Adrenal gland (tissue), 12 donors: Measurements from ENCODE around the gene ACTC1. TPM values are rescaled to one million over a fixed set of nuclear protein-coding genes. Genes with fewer than 3 reads are reported as not detected.

Experiments used
- DNase-seq, 7 donors: peaks; one replicate each; pipeline ENCODE4 v3.0.0-alpha.2; 2019 to 2020
- H3K27ac ChIP-seq, 5 donors: fragments of 200-600 bp; sonication (generic) in 4 of 5; 1 replicate in 3 of 5; 2 replicates in 2 of 5; pipeline versions ENCODE4 v1.5.1 to v1.8.0; 2016 to 2020; ENCODE audit warnings: mild to moderate bottlenecking in 1 of 5
- H3K27me3 ChIP-seq: fragments of 200-600 bp; 2 replicates; pipeline ENCODE4 v1.8.0; 2021
- H3K36me3 ChIP-seq, 2 donors: fragments of 200-600 bp; replicated peaks in 1 of 2; 1 replicate in 1 of 2; 2 replicates in 1 of 2; pipeline versions ENCODE4 v1.5.1 to v1.8.0; 2018 to 2022
- H3K4me1 ChIP-seq, 2 donors: fragments of 200-600 bp; replicated peaks in 1 of 2; 1 replicate in 1 of 2; 2 replicates in 1 of 2; pipeline versions ENCODE4 v1.5.1 to v1.8.0; 2018 to 2021
- H3K4me3 ChIP-seq, 4 donors: fragments of 200-600 bp; sonication (generic) in 3 of 4; one replicate each; pipeline ENCODE4 v1.5.1; 2016 to 2018
- H3K9me3 ChIP-seq, 3 donors: fragments of 200-600 bp; sonication (generic) in 1 of 3; replicated peaks in 1 of 3; 1 replicate in 2 of 3; 2 replicates in 1 of 3; pipeline versions ENCODE4 v1.5.1 to v1.8.0; 2016 to 2021
- CTCF ChIP-seq, 6 experiments: fragments of 450-650 bp in 4 of 6; fragments of 200-600 bp in 2 of 6; sonication (generic) in 1 of 6; IDR thresholded peaks; 1 replicate in 5 of 6; 2 replicates in 1 of 6; pipeline versions ENCODE4 v1.5.1 to v1.8.0; 2016 to 2021; ENCODE audit warnings: antibody characterized with exemption in 6 of 6, mild to moderate bottlenecking in 2 of 6, moderate library complexity in 1 of 6
- POLR2A ChIP-seq, 2 donors: fragments of 450-650 bp; IDR thresholded peaks; one replicate each; pipeline ENCODE4 v1.6.1; 2017; ENCODE audit warnings: antibody characterized with exemption in 2 of 2, mild to moderate bottlenecking in 2 of 2, moderate library complexity in 1 of 2
- WGBS, 4 donors: extraction: QIAGEN DNeasy Blood & Tissue Kit in 2 of 4; methylation state at CpG; one replicate each; pipeline versions ENCODE4 v1.1.5 to v1.1.7; 2013 to 2017; 5-methylcytosine and 5-hydroxymethylcytosine counted together
- intact Hi-C, 2 donors: fragments of 100-400 bp; cut with DNase I; formaldehyde crosslinking; loops; one replicate each; pipeline versions ENCODE4 v1.14.1 to v1.15.0; 2022 to 2023
- polyA plus RNA-seq, 3 donors: library from polyadenylated mRNA; stranded (reverse); fragments of 200-250 nt in 2 of 3; fragments of 350-450 nt in 1 of 3; fragmentation: Illumina TruSeq in 1 of 3; extraction: RNeasy Lipid Tissue Mini Kit (QIAGEN cat#74804) in 1 of 3; gene quantifications; one replicate each; pipeline ENCODE4 v1.2.3, GENCODE V29; 2013 to 2014
- total RNA-seq, 9 donors: library from RNA; depleted of rRNA in 4 of 9; stranded (reverse); fragments of >200 nt in 4 of 9; fragments of 120-200 nt in 1 of 9; fragmentation: NEBNext Ultra II Directional in 1 of 9; extraction: Animal tissue kit (Norgen Biotek cat#: 25700) in 1 of 9; gene quantifications; one replicate each; pipeline versions ENCODE4 v1.1.0 to v1.2.4, GENCODE V29; 2013 to 2023
- donor health status: healthy with polysubstance abuse.
- donor health status: Bipolar disorder and iron deficiency.
- donor health status: DM: yes; HTN: yes; CAD: no.
- donor health status: DM: no; HTN: no; CAD: no.
- donor health status: DM: no; HTN: no; CAD: no.
- donor health status: DM: yes; HTN: yes; CAD: no.

ACTC1 gene
- total and polyA plus RNA-seq, 12 donors, result 0.11 to 7.3 (median 0.69) TPM; not detected in 3

- no peak overlapping the region for H3K27ac ChIP-seq
- 54 to 70% (median 64%) methylated on average over 6 of the region's 6 CpGs for WGBS, 4 donors
Measured at GRCh38 chr15:34837246-34838016, 42.1 kb upstream of the ACTC1 start.

GRCh38 chr15:34828145-34828911 is 33.0 kb upstream of the ACTC1 start:
- H3K36me3 ChIP-seq, result no peaks in the 10 kb centered on the region
- intact Hi-C loops, result no loop called here

More at GRCh38 chr15:34837246-34838016, 42.1 kb upstream of the ACTC1 start:
- Histone ChIP-seq H3K27me3 (no peaks in the 10 kb centered on the region), H3K4me3 (no peak overlapping the region), H3K4me1 (no peaks in the 10 kb centered on the region), H3K9me3 (no peaks in the 10 kb centered on the region), H3K36me3 (no peaks in the 10 kb centered on the region)
- intact Hi-C loops, result no loop called here
- TF ChIP-seq CTCF (IDR thresholded peaks at IDR 0.05) (no peak), POLR2A (IDR thresholded peaks at IDR 0.05) (no peak)
- peak in 5 of 7 donors; percentile 29 to 66 (median 61) for DNase-seq

GRCh38 chr15:34821831-34822230 is 26.5 kb upstream of the ACTC1 start:
- 63 to 66% (median 64%) methylated on average over 3 of the region's 3 CpGs for WGBS, 4 donors
- Histone ChIP-seq H3K4me3 (no peak overlapping the region), H3K9me3 (no peaks in the 10 kb centered on the region), H3K36me3 (no peaks in the 10 kb centered on the region), H3K27ac (no peak overlapping the region), H3K4me1 (no peaks in the 10 kb centered on the region), H3K27me3 (no peaks in the 10 kb centered on the region)
- TF ChIP-seq CTCF (IDR thresholded peaks at IDR 0.05) (no peak), POLR2A (IDR thresholded peaks at IDR 0.05) (no peak)
- intact Hi-C loops, result no loop called here
- no peak for DNase-seq

More at GRCh38 chr15:34828145-34828911, 33.0 kb upstream of the ACTC1 start:
- Histone ChIP-seq H3K4me1 (no peaks in the 10 kb centered on the region), H3K27me3 (no peaks in the 10 kb centered on the region), H3K27ac (no peak overlapping the region), H3K9me3 (no peaks in the 10 kb centered on the region), H3K4me3 (no peak overlapping the region)
- 65 to 81% (median 76%) methylated on average over 5 of the region's 5 CpGs for WGBS, 4 donors
- TF ChIP-seq CTCF (IDR thresholded peaks at IDR 0.05) (no peak), POLR2A (IDR thresholded peaks at IDR 0.05) (no peak)
- DNase-seq, result no peak

GRCh38 chr15:34820110-34820509 is 24.8 kb upstream of the ACTC1 start:
- no peaks in the 10 kb centered on the region for H3K36me3 ChIP-seq
- H3K27ac ChIP-seq, result no peak overlapping the region
- intact Hi-C loops, result no loop called here
- no peak for DNase-seq
- H3K27me3 ChIP-seq, result no peaks in the 10 kb centered on the region
- no peak for TF ChIP-seq POLR2A (IDR thresholded peaks at IDR 0.05)
- TF ChIP-seq CTCF (IDR thresholded peaks at IDR 0.05), result no peak
- H3K4me1 ChIP-seq, result no peaks in the 10 kb centered on the region
- H3K9me3 ChIP-seq, result no peaks in the 10 kb centered on the region
- no peak overlapping the region for H3K4me3 ChIP-seq
- WGBS, 4 donors, result 58 to 76% (median 62%) methylated on average over 5 of the region's 5 CpGs
